ENCODE measurements around the gene MINPP1.

MINPP1 gene

DNA sequence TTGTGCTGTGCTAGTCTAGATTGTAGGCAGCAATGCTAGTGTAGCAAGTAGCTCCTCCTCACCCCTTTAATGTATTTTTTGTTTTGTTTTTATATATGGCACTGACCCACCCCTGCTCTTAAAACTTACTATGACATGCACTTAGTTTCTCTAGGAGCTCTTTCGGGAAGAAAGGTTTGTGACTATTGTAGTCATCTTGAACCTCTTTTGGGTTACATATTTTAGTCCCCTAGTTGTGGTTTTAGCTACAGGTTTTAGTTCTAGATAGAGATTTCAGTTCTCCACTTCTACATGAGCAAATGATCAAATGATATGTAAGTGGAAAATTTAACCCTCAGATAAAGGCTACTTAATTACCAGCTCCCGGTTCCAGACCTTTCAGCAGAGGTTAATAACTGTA, 14.9 kb downstream of the MINPP1 start:
- DNase-seq (ENCODE audit: low read depth) = no peak

DNA sequence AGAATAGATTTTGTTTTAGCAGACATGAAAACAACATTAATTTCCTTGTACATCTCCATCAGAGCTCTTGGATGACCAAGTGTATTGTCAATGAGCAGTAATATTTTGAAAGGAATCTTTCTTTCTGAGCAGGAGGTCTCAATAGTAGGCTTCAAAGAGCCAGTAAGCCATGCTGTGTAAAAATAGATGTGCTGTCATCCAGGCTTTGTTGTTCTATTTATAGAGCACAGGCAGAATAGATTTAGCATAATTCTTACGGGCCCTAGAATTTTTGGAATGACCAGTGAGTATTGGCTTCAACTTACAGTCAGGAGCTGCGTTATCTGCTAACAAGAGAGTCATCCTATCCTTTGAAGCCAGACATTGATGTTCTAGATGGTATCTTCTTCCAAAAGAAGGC, 19.0 kb downstream of the MINPP1 start:
- no peak for DNase-seq (ENCODE audit: low read depth)

DNA sequence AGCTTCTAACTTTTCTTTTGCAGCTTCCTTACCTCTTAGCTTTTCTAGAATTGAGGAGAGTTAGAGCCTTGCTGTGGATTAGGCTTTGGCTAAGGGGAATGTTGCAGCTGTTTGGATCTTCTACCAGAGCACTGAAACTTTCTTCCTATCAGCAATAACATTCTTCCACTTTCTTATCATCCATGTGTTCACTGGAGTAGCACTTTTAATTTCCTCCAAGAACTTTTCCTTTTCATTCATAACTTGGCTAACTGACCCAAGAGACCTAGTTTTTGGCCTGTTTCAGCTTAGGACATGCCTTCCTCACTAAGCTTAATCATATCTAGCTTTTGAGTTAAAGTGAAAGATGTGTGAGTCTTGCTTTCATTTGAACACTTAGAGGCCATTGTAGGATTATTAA, 19.6 kb downstream of the MINPP1 start:
- no peak for DNase-seq (ENCODE audit: low read depth)

DNA sequence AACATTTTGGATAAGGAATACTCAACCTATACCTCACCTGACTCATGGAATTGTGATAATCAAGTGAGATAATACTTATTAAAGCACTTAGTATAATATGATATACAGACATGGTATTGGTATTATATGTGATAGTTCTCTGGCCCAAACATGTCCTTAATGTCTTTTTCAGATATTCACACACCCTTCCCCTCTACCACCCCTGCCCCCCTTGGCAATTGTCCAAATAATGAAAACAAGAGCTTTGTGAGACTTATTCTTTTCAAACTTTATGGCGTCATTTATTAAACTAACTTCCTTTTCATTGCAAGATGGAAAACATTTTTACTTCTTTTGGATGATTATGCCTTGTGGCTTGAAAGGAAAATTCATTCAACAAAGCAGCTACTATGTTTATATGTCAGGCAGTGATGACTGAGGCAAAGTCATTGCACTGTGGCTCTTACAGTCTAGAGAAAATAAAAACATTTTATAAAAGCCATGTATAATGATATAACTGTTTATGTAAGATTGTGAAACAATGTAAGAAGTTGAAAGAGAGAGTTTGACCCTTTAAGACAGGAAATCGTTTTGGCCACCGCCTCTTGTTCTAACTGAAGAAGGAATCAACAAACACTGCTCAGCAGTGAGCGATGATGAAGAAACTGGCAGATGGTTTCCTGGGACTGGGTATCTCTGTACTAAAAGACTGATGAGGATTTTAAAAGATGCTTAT, 27.4 kb downstream of the MINPP1 start:
- peak; percentile 35 for DNase-seq (ENCODE audit: low read depth)

DNA sequence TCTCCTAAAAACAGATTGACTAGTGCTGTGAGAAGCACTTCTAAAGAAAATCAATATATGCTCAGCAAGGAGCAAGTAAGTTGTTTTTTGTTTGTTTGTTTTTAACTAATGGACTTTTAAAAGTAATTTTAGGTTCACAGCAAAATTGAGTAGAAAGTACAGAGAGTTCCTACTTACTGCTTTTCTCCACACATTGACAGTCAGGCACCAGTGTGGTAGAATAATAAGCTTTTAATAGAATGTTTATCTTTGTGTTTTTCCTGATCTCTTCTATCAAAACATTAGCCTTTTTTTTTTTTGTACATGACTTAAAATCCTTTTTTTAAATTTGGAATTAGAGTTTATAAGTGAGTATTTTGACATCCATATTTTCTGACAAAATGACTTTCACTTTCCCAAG, 28.0 kb downstream of the MINPP1 start:
- DNase-seq (ENCODE audit: low read depth) = no peak

DNA sequence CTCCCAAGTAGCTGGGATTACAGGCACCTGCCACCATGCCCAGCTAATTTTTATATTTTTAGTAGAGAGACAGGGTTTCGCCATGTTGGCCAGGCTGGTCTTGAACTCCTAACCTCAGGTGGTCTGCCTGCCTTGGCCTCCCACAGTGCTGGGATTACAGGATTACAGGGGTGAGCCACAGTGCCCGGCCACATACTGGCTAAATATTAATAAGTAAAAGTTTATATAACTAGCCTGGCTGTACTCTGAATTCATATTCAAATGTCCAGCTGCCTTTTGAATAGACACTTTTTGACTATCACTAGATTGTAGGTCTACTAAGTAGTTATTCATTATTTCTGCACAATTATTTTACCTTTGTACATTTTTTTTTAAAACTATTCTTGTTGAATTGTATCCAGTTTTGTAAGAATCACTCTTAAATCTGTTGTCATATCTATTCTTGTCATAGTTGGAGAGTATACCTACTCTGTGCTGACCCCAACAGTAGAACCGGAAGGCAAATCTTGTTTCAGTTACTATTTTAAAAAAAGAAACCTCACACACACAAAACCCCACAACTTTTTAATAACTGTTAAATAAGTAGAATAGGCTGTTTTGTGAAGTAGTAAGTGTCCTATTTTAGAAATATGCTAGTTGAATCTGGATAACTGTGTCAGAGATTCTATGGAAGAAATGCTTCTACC, 29.6 kb downstream of the MINPP1 start:
- DNase-seq (ENCODE audit: low read depth) = no peak

DNA sequence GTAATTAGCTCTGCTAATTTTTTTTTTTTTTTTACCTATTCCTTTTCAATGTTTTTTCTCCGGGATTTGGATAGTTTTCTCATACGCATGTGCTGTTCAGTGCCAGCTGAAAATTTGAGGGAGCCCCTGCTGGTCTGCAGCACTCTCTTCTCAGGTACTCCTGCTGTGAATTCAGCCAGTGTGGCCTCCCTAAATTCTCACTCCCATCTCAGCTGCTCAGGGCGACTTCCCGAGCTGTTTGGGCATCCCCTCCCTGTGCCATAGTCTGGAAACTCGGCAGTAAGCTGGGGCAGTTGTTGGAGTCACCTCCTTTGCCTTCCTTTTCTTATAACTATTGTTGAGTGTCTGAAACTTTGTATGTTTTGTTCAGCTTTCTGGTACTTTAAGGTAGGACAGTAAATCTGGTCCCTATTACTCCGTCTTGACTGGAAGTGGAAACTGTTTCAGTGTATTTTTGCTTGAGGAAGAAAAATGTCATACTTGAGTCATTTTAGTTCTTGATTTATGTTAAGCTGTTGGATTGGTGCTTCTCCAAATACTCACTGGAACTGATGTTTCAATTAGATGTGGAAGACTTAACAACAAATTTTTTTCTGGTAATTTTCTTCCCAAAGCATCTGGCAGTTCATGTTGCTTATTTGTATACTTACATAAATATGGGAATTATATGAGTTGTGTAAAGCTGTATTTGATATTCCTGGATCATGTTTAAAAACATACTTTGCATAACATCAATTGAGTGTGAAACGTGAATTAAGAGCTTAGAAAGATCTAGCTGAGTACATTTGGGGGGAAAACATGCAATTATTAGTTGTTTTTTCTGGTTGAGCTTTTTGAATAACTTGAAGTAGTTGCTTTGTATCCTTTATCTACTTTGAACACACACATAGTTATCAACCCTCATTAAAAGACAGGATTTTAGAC, 33.7 kb downstream of the MINPP1 start:
- DNase-seq (ENCODE audit: low read depth) = no peak

DNA sequence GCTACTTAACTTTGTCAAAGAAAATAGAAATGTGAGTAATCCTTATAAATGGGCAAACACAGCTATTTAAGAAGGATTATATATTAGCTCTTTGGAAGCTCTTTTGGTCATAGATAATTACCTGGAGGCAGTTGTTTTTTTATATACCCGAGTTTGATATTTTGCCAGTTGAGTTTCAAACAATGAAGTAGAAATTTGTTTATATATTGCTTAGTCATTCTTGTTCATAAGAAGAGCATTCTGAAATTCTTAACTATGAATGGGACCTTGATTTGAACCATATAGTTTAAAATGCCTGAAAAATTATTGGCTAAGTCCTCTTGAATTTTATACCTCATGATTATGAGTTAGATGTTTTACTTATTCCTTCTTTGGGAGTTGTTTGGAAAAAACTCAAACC, 36.4 kb downstream of the MINPP1 start:
- DNase-seq (ENCODE audit: low read depth) = no peak

DNA sequence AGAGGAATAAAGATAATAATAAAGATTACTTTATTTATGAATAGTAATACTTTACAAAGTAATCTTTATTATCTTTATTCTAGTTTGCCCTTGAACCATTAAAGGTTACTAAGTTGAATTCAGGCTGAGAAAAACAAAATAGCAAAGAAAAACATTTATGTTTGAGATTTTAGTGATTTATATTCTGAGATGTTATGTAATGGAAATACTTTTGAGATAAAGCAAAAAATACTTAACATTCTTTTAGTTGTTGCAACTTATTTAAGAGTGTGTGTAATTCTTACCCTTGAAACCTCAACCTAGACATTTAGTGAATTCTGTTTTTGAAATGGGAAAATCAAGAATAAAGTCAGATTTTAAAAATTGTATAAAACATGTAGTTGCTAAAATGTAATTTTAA, 40.0 kb downstream of the MINPP1 start:
- no peak for DNase-seq (ENCODE audit: low read depth)

DNA sequence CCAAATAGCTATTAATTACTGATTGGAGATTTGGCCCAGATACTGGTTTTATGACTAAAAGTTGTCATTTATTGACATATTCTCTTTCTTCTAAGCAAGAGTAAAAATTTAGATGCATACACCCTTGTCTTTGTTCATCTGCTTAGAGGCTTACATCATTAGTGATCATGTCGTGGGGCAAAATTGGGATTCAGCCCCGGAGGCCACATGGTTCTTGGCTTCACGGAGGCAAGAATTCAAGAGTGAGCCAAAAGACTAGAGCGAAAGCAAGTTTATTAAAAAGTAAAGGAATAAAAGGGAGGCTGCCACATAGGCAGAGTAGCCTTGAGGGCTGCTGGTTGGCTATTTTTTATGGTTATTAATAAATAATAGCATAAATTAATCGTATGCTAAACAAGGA, 41.1 kb downstream of the MINPP1 start:
- no peak for DNase-seq (ENCODE audit: low read depth)

DNA sequence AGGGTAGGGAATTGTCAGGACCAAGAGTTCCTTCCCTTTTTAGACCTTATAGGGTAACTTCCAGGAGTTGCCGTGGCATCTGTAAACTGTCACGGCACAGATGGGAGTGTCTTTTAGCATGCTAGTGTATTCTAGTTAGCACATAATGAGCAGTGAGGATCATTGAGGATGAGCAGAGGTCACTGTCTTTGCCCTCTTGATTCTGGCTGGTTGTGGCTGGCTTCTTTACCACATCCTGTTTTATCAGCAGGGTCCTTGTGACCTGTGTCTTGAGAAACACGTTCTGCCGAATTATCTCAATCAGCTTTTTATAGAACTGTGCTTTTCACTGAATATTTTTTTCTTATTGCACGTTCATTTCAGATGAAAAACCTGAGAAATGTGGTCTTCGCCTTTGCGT, 41.5 kb downstream of the MINPP1 start:
- no peak for DNase-seq (ENCODE audit: low read depth)

DNA sequence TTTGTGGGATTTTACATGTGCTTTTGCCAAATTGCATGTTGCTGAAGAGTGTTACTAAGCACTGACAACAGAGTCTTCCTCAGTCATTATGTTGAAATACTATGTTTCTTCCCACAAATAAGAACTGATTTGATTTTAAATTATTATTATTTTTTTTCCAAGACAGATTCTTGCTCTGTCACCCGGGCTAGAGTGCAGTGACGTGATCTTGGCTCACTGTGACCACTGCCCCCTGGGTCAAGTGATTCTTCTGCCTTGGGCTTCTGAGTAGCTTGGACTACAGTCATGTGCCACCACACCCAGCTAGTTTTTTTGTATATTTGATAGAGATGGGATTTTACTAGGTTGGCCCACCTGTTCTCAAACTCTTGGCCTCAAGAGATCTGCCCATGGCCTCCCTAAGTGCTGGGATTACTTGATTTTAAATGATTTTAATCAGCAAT, 42.3 kb downstream of the MINPP1 start:
- DNase-seq (ENCODE audit: low read depth) = no peak

DNA sequence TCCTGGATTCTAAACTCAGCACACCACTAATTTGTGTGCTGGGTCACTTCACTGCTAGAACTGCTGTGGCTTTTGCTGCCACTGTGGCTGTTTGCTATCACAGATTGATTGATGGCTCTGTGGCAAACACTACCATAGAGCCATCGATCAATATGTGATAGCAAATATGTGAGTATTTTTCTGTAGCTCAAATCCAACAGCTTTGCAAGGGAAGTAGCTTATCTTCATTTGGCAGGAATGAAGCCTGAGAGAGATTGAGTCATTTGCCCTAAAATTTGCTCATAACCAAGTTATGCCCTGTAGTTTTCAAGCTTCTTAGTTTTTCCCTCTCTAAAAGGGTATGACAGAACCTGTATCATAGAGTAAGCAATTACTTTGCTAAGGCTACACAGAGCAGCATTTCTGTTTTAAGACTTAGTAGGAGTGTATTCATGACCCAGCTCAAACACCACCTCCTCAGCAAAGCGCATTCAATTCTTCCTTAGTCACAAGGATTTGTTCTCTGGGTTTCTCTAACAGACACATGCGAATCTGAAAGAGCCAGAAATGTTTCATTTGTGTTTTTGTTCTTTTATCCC, 43.1 kb downstream of the MINPP1 start:
- peak; percentile 68 for DNase-seq (ENCODE audit: low read depth)

DNA sequence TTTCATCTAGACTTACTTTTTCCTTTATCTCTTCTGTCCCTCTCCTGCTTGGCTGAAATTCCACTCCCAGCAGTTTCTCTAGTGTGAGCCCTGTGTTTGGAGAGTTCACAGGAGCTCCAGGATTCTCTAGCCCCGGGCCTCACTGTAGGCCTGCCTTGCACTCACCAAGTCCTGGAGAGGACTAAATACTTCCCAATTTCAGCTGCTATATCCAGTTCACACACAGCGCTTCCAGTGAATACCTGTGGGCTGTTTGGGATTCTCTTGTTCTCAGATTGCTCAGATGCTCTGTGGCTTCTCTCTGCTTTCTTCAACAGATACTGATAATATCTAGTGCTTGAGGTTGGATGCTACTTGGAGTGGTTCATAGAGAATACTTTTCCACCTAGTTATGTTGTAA, 46.0 kb downstream of the MINPP1 start:
- DNase-seq (ENCODE audit: low read depth) = no peak

DNA sequence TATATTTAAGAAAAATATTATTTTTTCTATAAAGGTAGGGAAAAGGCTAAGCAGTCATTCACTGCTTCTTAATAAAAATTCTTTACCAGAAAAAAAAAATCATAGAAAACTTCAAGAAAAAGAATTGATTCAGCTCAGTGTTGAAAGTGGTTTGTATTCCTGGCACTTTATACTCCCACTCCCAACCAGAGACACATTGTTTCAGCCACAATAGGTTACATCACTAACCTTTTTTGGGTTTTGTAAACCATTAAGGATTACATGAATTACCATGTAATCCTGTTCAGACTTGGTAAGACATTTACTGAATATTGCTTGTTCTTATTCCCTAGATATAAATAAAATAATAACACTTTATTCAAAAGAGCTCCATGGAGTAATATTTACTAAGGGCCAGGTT, 46.6 kb downstream of the MINPP1 start:
- no peak for DNase-seq (ENCODE audit: low read depth)

DNA sequence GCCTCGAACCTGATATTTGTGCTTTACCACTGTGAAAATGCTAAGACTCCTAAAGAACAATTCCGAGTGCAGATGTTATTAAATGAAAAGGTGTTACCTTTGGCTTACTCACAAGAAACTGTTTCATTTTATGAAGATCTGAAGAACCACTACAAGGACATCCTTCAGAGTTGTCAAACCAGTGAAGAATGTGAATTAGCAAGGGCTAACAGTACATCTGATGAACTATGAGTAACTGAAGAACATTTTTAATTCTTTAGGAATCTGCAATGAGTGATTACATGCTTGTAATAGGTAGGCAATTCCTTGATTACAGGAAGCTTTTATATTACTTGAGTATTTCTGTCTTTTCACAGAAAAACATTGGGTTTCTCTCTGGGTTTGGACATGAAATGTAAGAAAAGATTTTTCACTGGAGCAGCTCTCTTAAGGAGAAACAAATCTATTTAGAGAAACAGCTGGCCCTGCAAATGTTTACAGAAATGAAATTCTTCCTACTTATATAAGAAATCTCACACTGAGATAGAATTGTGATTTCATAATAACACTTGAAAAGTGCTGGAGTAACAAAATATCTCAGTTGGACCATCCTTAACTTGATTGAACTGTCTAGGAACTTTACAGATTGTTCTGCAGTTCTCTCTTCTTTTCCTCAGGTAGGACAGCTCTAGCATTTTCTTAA, 47.7 kb downstream of the MINPP1 start:
- DNase-seq (ENCODE audit: low read depth) = no peak

DNA sequence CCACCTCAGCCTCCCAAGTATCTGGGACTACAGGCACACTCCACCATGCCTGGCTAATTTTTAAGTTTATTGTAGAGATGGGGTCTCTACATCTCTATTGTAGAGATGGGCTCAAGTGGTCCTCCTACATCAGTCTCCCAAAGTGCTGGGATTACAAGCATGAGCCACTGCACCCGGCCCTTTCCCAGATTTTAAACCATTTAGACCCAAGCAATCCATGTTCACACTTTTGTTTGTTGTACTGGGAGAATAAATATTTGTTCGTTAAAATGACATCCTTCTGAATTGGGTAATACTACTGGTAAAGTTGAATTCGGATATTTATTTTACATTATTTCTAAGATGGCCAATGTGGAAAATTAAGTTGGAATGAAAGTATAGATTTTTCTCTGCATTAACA, 52.7 kb downstream of the MINPP1 start:
- no peak for DNase-seq (ENCODE audit: low read depth)

DNA sequence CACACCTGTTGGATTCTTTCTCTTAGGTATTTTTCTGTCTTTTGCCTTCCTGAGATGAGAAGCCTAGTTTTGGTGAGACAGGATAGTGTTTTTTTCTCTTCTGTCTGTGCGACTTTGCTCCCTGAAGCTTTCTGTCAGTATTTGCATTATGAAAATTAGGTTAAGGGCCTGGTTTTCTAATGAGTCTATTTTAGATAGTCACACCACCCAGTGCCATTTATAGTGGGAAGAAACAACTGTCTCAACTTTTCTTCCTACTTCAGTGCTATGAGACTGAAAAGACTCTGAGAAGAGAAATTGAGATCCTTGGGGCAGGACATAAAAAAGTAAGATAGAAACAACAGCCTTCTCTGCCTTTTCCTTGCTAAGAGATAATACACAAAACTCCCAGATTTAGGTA, 53.6 kb downstream of the MINPP1 start:
- no peak for DNase-seq (ENCODE audit: low read depth)

DNA sequence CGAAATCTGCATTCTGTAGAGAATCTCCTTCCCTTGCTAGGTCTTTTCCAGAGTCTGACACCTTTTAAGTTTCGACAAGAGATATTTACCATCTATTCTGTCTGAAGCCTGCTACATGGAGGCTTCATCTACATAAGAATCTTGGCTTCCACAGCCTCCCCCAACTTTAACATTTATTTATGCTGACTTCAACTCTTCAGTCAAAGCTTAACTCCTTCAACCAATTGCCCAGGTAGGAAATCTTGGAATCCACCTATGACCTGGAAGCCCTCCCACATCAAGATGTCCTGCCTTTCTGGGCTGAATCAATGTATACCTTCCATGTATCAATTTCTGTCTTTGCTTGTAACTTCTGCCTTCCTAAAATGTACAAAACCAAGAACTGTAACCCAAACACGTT, 54.7 kb downstream of the MINPP1 start:
- no peak for DNase-seq (ENCODE audit: low read depth)

DNA sequence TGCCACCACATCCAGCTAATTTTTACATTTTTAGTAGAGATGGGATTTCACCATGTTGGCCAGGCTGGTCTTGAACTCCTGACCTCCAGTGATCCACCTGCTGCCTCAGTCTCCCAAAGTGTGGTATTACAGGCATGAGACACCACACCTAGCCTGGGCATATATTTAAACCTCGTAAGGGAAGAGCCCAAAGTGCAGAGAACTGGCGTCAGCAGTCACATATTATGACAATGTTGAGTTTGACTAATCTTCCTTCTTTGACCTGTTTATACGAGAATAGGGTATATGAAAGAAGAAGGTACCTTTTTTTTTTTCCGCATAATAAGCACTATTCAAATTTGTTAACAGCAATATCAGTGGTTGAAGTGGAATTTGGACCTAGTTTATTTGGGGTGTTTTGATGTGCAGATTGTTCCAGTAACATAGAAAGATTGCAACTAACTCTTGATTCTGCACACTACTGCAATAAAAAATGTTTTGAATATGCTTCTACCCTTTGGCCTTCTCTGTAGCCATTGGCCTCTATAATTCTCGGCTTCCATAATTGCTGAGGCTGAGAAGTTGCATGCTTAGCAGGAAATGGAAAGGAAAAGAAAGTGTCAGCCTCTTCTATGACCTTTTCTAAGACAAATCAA, 55.9 kb downstream of the MINPP1 start:
- DNase-seq (ENCODE audit: low read depth) = no peak

DNA sequence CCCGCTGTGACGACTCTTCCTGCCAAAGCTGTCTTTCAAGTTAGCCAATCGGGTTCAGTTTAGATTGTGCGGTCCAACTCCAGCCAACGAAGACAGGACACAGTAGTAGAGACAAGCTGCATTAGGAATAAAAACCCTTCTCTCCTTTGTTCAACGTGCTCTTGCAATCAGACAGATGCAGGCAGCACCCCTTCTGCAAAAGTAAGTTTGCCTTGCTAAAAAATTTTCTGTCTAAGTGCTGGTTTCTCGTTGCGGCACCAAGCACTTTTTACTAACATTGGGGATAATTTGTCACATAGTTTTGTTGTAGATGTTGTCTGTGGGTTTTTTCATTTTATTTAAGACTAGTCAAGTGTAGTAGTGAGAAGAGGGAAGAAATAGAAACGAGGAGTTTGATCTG, 58.1 kb downstream of the MINPP1 start:
- DNase-seq (ENCODE audit: low read depth) = no peak

Data from non-pigmented ciliary epithelial cell (primary cell).